HG02970 (cell line): ENCODE data around the gene BCL6.

Experiments
- ATAC-seq: cut with Tn5 transposase; IDR thresholded peaks from one replicate; pipeline ENCODE4 v1.9.1; 2021; ENCODE audit warnings: mild to moderate bottlenecking, moderate library complexity, moderate number of reproducible peaks; ENCODE audit not compliant: unreplicated experiment, low FRiP score

BCL6 gene

DNA sequence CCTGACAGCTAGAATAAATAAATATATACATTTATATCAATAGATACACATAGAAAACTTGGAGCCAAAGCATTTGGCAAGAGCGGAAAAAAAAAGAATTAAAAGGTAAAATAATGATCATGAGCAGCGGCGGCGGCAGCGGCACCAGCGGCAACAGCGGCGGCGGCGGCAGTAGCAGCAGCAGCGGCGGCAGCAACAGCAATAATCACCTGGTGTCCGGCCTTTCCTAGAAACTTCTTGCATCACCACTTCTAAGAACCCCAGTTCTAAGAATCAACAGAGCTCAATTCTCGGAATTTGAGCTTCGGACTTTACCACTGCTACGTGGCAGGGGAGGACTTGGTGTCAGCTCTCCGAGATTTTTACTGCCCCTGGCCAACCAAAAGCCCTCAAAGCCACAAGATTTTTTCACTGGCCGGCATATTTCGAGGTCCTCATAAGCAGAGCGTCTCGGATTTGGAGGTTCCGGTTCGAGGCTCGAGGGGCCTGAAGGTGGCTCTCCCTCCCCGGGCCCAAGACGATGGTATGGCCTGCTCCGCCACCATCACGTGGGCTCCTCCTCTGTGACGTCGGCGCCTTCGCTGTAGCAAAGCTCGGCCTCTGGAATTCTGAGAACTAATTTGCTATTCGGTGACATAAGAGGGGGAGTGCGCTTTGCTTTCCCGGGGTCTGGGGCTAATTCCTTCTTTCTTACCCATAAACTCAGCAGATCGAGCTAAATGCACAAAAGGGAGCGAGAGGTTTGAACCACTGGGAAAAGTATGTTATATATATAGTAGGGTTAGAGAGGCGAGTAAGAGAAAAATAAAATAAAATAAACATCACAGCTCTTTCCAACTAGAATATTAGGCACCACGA, at the start of gene BCL6:
Gene BCL6, minus strand, starts transcription at position 268 of the 858 bp plus-strand sequence. CDS start 11,775 bp downstream, outside the sequence.
- peak; percentile 70 for ATAC-seq

DNA sequence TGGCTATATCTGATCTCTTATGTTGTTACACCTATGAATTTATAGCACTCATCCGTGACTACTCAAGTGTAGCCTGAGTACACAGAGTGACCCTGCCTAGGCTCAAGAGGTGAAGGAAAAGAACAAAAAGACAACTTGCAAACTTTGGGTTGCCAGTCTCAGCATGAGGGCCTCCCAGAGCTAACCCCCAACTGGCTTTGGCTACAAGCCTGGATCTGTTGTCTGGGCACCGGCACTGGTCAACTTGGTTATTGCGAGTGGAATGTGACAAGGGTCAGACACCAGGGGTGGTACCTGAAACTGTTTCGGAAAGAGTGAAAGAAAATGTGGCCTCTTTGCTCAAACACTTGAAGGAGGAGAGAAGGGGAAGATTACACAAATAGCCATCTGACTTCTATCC, 49.5 kb upstream of the BCL6 start:
- ATAC-seq = no peak

- ATAC-seq = no peak
Observed at GRCh38 chr3:187793618-187794017, 48.4 kb upstream of the BCL6 start.

DNA sequence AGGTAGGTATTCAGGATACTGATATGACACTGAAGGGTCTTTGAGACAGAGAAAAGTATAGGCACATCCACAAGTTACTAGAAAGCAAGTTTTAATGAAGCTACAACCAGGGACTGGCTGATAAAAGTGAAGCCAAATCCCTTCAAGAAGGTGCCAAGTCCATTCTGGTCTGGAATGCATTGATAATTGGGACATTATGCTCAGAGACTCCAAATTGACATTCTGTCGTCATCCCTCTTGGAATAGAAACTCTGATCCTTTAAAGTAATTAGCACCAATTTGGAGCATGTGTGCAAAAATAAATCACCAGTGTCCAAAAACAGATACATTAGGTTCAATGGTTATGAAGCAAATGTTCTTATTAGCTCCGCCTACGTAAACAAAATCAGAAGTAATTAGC, 47.3 kb upstream of the BCL6 start:
- ATAC-seq = no peak

DNA sequence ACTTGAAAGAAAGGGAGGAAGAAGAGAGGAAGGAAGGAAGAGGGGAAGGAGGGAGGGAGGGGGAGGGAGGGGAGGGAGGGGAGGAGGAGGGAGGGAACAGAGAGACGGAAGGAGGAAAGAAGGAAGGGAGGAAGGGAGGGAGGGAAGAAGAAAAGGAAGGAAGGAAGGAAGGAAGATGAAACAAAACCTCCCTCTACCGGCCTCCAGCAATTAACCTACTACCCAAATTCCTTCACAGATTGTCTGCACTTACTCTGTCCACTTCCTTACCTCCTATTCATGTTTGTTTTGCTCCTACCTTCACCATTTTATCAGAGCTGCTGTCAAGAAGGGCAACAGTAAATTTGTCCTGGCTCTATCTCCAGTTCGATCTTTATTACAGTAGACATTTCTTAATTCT, 44.6 kb upstream of the BCL6 start:
- ATAC-seq = no peak

DNA sequence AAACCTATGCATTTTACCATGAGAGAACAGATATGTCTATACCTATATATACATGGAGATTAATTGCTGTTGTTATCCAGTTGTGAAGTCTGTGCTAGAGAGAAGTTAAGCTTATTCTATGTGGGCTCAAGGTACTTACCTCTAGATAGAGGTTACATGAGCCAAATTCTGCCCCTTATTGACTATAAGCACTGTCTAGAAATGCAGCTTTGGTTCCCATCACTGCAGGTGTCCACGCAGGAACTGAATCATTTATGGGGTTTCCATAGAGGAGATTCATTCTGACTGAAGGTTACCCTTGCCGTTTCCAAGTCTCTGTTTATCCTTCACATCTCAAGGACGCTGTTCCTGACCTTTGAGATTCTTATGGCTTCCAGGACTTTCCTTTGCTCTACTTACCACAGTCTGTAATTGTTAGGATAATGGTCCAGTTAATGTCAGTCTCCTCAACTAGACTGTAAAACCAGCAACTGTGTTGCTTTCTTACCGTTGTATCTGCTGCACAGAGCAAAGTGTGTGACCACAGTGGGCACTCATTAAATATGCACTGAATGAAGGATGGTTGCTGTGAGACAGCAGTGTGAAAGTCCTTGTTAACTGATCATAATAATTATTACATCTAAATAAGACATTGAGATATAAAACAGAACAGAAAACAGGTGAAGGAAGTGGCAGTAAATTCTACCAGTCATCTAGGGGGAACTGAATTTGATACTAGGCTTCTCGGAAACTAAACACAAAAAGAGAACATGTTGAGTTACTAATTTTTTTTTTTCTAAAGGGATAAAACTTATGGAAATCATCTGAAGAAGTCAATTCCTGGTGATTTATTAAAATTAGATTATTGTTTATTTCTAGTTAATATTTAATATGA, 44.0 kb upstream of the BCL6 start:
- no peak for ATAC-seq

GRCh38 chr3:187783098-187783497, 37.8 kb upstream of the BCL6 start:
- ATAC-seq = no peak

GRCh38 chr3:187782006-187782405, 36.7 kb upstream of the BCL6 start:
- ATAC-seq = no peak

GRCh38 chr3:187781001-187781400, 35.7 kb upstream of the BCL6 start:
- ATAC-seq = no peak

DNA sequence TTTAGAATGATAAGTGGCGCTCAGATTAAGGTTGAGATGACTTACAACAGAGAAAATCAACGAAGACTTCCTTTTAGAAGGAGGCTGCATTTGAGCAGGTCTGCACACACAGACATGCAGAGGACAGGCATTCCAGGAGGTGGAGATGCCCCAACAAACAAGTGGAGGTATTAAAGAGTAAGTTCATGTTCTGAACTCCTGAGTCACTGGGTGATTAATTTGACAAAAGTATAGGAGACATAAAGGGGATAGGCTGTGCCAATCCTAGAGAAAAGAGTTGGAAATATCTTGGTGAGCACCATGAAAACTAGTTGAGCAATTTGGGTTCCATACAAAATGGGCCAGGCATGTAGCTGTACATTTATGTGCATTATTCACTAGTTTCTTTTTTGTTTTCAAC, 33.5 kb upstream of the BCL6 start:
- ATAC-seq = no peak

DNA sequence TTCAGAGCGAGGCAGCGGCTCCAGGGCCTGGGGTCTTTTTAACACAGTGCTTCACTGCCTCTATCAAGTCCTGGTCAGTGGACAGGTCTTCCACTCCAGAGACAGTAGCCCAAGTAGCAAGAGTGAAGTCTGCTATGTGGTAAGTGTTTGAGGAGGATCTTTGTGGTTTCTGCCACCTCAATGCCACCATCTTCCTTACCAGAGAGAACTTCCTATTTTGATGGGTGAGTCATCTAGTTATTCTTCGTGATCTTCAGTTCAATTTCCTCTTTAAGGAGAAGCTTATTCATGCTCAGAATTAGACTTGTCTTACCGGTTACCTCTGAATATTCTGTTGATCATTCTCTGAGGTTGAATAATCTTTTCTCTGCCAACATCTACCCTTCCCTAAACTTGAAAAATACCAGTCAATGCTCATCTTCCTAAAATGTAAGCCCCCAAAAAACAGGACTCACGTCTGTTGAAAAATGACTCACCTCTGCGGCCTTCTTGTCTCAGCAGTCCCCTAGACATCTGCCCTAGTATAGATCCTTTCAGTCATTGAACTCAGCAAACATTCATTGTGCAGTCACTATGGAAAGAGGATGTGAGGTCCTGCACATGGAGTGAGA, 32.2 kb upstream of the BCL6 start:
- no peak for ATAC-seq

DNA sequence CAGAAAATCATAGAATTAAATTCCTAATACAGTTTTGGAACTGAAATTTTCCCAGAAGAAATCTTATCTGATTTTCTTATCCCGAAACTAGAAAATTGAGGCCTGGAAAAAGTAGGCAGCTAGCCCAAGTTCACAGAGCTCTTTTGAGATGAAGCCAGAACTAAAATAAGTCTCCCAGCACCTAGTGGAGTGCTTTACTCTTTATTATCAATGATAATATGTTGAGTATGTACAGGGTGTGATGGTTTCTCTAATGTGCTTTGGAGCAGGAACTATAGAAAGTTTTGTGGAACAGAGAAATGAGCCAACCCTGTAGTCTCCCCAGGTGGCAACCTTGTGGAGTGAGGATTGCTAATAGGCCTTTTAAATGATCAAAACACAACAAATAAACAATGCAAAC, 30.3 kb upstream of the BCL6 start:
- no peak for ATAC-seq

DNA sequence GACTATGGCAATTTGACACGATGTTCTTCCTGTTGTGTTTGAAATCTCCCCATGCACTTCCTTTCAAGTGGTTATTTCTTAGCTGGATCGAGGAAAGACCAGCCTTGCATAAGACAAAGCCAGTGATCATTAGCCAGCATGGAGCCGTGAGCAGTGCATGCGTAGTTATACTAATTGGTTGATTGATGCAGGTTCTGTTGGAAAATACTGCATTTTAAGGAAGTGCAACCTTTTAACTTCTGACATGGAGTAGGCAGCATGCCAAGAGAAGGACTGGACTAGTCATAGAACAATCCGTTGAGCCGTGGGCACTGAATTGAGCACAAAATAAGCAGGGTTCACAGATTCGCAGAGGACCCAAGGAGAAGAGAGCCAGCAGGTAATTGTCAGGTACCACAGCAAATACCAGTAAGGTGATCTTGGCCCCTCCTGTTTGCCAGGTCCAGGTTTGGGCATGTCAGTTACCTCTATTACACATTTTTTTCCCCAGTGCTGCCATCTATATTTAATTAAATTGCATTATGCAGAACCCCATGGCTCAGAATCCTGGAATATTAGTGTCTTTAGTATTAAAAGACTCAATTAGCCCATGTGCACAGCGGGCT, 29.0 kb upstream of the BCL6 start:
- no peak for ATAC-seq

DNA sequence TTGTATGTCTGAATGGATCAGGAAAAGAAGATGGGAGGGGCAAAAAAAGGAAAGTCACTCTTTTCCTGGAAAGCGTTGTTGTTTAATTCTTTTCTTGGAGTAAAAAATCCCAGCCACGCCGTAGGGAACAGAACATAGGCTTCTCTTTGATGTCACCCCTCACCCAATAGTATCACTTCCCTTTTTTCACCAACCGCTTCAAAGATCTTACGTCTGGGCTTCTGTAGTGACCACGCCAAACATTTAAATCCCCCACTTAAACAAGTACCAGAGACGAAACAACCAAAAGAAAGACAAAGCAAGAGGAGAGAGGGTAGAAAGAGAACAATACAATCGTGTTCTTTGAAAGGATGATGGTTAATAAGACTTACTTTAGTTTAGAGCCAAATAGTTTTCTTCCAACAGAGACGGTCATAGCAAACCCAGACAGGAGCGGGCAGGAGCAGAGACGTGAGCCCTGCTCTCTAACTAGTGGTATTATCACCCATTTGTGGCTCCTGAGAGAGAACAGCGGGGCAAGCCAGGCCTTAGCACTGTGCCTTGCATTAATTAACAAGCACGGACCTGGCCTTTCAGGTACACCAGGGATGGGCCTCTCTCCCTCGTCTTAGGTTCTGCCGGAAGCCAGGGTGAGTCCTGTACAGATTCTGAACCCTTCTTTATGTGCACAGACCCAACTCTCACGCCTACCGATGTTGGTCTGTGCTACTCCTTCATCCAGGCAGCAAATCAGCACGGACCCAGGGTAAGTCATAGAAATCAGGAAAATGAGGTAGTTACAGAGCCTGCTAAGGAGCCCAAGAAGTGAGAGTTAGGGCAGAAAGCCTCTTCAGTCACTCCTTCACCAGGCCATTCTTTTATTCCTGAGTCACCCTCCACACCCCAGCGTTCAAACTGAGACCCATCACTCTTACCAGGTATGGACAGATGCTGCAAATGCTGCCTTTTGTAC, 28.2 kb upstream of the BCL6 start:
- ATAC-seq = peak; percentile 72

- ATAC-seq = peak; percentile 47
Observed at GRCh38 chr3:187770224-187770623, 25.0 kb upstream of the BCL6 start.

- ATAC-seq = no peak
Observed at GRCh38 chr3:187769771-187770170, 24.5 kb upstream of the BCL6 start.

DNA sequence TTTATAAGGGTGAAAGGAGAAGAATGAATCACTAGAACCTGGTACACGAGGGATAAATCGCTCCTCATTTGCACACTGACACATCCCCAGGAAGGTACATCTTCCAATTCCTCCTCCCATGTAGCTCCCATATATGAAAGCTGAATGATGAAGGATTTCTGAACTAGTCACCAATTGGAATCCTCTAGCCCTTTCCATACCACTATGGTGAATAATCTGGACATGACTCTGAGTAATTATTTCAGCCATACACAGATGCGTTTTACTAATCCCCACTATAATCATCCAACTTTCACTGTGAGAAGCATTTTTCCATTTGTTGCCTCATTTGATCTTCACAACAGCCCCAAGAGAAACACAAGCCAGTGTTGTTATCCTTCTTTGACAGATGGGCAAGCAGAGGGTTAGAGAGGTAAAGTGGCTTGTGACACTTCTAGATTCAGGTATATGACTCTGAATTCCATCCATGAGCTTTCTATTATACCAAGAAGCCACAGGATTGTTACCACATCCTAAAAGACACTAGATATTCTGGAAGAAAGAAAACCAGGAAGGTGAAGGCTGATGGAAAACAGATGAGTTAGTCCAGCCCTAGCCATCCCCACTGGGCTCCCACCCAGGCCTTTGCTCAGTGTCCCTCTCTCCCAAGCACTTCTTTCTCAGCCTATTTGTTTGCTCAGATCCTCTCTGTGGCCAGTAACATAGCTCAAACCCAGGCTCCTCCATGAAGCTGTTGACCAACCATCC, 22.2 kb upstream of the BCL6 start:
- no peak for ATAC-seq

DNA sequence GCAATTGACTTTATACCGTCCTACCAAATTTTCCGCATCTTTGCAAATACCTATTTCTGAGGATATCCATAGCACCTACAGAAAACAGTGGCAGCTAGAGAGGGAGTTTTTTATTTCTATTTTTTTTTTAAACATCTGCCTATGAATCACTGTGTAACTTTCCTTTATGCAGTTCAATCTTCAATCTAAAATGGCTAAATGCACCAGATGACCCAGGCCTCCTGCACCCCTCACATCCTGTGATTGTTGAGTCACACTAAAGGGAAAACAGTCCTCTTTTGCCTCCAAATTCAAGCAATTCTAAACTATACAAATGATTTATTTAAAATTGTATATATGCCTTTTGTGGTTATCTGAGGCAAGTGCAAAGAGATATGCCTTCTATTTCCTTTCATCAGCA, 20.1 kb upstream of the BCL6 start:
- no peak for ATAC-seq
